MCF 10A (cell line): ENCODE data around the gene ASTN2. TPM values are rescaled to one million over a fixed set of nuclear protein-coding genes. Genes with fewer than 3 reads are reported as not detected.
A peak's percentile ranks its signal among the peaks of the same experiment; 100 is the strongest.

Experiments used
- BruUV-seq: library from RNA; stranded (reverse); fragments of 400-500 nt; replicated peaks from 2 replicates; lab custom pipeline; 2021; lab: Mats Ljungman, UMichigan
- CTCF ChIA-PET: fragments of 300-600 bp; sonication (Branson Sonifier 250); formaldehyde crosslinking; extraction: SDS; loops from one replicate; lab custom pipeline; 2021; ENCODE audit warnings: antibody characterized with exemption, inconsistent platforms; lab: Yijun Ruan, JAX
- POLR2A ChIA-PET: fragments of 300-600, 350-650 bp; sonication (Branson Sonifier 250); formaldehyde crosslinking; extraction: SDS; loops from one replicate; lab custom pipeline; 2020; ENCODE audit warnings: antibody characterized with exemption, inconsistent platforms; lab: Yijun Ruan, JAX
- DNase-seq: peaks from one replicate; pipeline ENCODE4 v3.0.0-alpha.2; 2018; ENCODE audit not compliant: unreplicated experiment
- H3K27ac Mint-ChIP-seq: one replicate; pipeline ENCODE4 v1.8.0; 2022; ENCODE audit warnings: mild to moderate bottlenecking, low read depth, mixed read lengths; ENCODE audit not compliant: unreplicated experiment
- H3K27me3 Mint-ChIP-seq: one replicate; pipeline ENCODE4 v1.8.0; 2022; ENCODE audit warnings: mixed read lengths; ENCODE audit not compliant: insufficient read depth, unreplicated experiment
- H3K36me3 Mint-ChIP-seq: one replicate; pipeline ENCODE4 v1.8.0; 2022; ENCODE audit warnings: mild to moderate bottlenecking, moderate library complexity, mixed read lengths; ENCODE audit not compliant: insufficient read depth, unreplicated experiment
- H3K4me1 Mint-ChIP-seq: one replicate; pipeline ENCODE4 v1.8.0; 2022; ENCODE audit warnings: mixed read lengths; ENCODE audit not compliant: insufficient read depth, unreplicated experiment
- H3K4me3 Mint-ChIP-seq: one replicate; pipeline ENCODE4 v1.8.0; 2022; ENCODE audit warnings: mild to moderate bottlenecking, moderate library complexity, mixed read lengths; ENCODE audit not compliant: unreplicated experiment
- H3K9me3 Mint-ChIP-seq: one replicate; pipeline ENCODE4 v1.8.0; 2022; ENCODE audit warnings: mixed read lengths; ENCODE audit not compliant: unreplicated experiment
- intact Hi-C: fragments of 100-400 bp; cut with micrococcal nuclease; formaldehyde crosslinking; loops from 2 replicates; pipeline ENCODE4 v1.14.1; 2022
- total RNA-seq: library from RNA; stranded (reverse); gene quantifications from 2 replicates; pipeline ENCODE4 v1.2.3, GENCODE V29; 2022
- TF ChIP-seq, protein P1 (sequence below): fragments of 200-600 bp; IDR thresholded peaks from one replicate; pipeline ENCODE4 v1.8.0; 2022; ENCODE audit warnings: antibody characterized with exemption, mild to moderate bottlenecking; ENCODE audit not compliant: unreplicated experiment

ASTN2 gene
- total RNA-seq, 1 experiment from 2014 or later, result 1.8 TPM

DNA sequence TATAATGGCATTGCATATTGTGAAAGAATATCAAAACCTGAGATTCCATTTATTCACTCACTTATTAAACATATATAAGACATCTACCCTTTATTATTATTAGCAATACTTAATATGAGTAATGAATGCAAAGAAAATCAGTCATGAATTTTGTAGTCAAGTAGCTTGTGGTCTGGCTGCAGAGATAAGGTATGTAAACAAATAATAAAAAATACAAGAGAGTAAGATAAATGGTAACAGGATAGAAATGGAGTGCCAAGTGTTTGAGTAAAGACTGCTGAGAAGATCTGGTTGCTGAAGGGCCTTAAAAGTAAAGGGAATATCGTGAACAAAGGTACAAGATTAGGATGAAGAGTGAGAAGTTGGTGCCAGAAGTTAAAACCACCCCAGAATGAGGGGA is 709.3 kb downstream of the ASTN2 start:
- H3K9me3 Mint-ChIP-seq, result no peaks in the 10 kb centered on the region
- intact Hi-C loops, result no loop called here
- no peaks in the 10 kb centered on the region for H3K27me3 Mint-ChIP-seq
- BruUV-seq, result no TSS peak
- POLR2A ChIA-PET, result interaction anchor here (2.0 kb wide), 1 partner anchor 12 kb away, joined by 5 read pairs; no protein-coding TSS in a partner anchor
- no peak for DNase-seq
- CTCF ChIA-PET, result interaction anchor here (0.6 to 0.9 kb wide), 2 partner anchors 20 to 402 kb away, joined by 3 read pairs; no protein-coding TSS in a partner anchor
- TF ChIP-seq, protein P1, sequence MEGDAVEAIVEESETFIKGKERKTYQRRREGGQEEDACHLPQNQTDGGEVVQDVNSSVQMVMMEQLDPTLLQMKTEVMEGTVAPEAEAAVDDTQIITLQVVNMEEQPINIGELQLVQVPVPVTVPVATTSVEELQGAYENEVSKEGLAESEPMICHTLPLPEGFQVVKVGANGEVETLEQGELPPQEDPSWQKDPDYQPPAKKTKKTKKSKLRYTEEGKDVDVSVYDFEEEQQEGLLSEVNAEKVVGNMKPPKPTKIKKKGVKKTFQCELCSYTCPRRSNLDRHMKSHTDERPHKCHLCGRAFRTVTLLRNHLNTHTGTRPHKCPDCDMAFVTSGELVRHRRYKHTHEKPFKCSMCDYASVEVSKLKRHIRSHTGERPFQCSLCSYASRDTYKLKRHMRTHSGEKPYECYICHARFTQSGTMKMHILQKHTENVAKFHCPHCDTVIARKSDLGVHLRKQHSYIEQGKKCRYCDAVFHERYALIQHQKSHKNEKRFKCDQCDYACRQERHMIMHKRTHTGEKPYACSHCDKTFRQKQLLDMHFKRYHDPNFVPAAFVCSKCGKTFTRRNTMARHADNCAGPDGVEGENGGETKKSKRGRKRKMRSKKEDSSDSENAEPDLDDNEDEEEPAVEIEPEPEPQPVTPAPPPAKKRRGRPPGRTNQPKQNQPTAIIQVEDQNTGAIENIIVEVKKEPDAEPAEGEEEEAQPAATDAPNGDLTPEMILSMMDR, result no peak
- no peak overlapping the region for H3K4me3 Mint-ChIP-seq
- H3K36me3 Mint-ChIP-seq, result no peaks in the 10 kb centered on the region
- H3K4me1 Mint-ChIP-seq, result peaks cover 20% of the 10 kb centered on the region
- H3K27ac Mint-ChIP-seq, result no peak overlapping the region

DNA sequence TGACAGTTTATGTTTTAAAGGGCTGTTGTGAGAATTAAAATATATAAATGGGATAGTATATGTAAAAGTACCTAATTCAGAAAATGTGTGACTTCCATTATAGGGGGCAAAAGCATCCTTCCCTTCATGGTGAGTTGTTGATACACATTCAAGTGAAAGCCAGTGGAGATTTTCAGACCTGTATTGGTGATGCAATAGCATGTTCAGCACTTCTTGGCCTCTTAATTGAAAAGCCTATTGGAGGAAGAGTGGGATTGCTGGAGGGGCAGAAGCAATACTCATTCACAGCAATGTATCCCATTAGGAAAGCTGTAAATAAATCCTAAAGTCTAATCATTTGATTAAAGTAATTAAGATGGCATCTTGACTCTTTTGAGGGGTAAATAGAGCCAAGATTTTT is 710.4 kb downstream of the ASTN2 start:
- POLR2A ChIA-PET, result interaction anchor here (0.6 to 2.0 kb wide), 2 partner anchors 11 to 196 kb away, joined by 4 to 5 read pairs; no protein-coding TSS in a partner anchor

DNA sequence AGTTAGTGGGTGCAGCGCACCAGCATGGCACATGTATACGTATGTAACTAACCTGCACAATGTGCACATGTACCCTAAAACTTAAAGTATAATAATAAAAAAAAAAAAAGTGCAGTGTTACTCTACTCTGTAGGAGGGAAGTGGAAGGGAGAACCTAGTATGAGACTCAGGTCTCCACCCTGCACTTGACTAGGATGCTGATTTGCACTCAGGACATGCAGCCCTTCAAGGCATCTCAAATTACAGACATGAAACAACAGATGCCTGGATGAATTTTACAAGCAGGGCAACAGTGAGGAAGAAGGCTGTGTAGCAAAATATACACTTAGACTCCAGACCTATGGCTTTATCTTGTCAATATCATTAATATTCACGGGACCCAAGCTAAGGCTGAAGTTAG is 711.2 kb downstream of the ASTN2 start:
- Mint-ChIP-seq H3K4me3 (no peak overlapping the region), H3K27ac (no peak overlapping the region), H3K36me3 (peaks cover 17% of the 10 kb centered on the region), H3K9me3 (no peaks in the 10 kb centered on the region), H3K27me3 (no peaks in the 10 kb centered on the region), H3K4me1 (peaks cover 20% of the 10 kb centered on the region)
- TF ChIP-seq, protein P1, result no peak
- ChIA-PET POLR2A (interaction anchor here (0.7 to 2.0 kb wide), 2 partner anchors 10 to 106 kb away, joined by 3 to 5 read pairs; no protein-coding TSS in a partner anchor), CTCF (no interaction called here)
- DNase-seq, result no peak
- intact Hi-C loops, result no loop called here
- no TSS peak for BruUV-seq

More for the DNA sequence above, 710.4 kb downstream of the ASTN2 start:
- BruUV-seq, result no TSS peak
- CTCF ChIA-PET, result interaction anchor here (0.8 kb wide), 1 partner anchor 156 kb away, joined by 3 read pairs; no protein-coding TSS in a partner anchor
- Mint-ChIP-seq H3K4me3 (no peak overlapping the region), H3K36me3 (peaks cover 9% of the 10 kb centered on the region), H3K27me3 (no peaks in the 10 kb centered on the region), H3K9me3 (no peaks in the 10 kb centered on the region), H3K27ac (no peak overlapping the region), H3K4me1 (peaks cover 20% of the 10 kb centered on the region)
- intact Hi-C loops, result no loop called here
- TF ChIP-seq, protein P1, result no peak
- DNase-seq, result no peak

DNA sequence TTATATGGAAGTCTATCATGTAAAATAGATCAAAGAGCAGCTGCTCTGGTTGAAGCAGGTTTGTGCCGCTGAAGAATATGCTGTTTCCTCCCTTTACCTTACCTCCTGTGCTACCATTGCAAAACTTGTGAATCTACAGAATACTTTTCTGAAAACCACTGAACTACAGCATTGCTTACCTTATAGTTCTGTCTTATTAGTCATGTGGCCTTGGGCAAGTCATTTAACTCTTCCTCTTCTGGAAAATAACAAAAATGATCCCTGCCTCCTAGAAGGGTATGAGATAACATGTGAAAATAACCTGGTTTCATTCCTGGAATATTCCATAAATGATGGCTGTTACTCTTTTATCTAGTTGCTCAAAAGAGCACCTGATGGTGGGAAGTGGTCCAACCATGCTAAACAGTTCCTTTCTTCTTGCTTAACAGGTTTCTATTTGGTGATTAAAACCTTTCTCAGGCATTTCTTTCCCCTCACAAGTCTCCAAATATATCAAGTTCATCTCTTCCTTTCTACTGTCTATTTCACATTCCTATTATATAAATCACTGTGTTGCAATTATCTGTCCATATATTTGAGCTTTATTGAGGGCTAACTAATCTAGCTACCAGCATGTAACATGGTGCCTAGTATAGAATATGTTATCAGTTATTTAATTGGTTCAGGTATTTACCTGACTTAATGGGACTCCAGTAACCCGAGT is 712.8 kb downstream of the ASTN2 start:
- H3K36me3 Mint-ChIP-seq, result peaks cover 32% of the 10 kb centered on the region
- ChIA-PET POLR2A (no interaction called here), CTCF (no interaction called here)
- H3K27ac Mint-ChIP-seq, result peak overlapping the region; percentile 48
- peaks cover 20% of the 10 kb centered on the region for H3K4me1 Mint-ChIP-seq
- intact Hi-C loops, result no loop called here
- H3K27me3 Mint-ChIP-seq, result no peaks in the 10 kb centered on the region
- no TSS peak for BruUV-seq
- peak; percentile 29 for DNase-seq
- TF ChIP-seq, protein P1, result no peak
- H3K9me3 Mint-ChIP-seq, result no peaks in the 10 kb centered on the region
- H3K4me3 Mint-ChIP-seq, result no peak overlapping the region
